ENCODE data around the gene ZCWPW1.

- TF ChIP-seq CTCF (IDR thresholded peaks at IDR 0.05; ENCODE audit: low read depth, low read length) (peak; percentile 59), MAX (IDR thresholded peaks at IDR 0.05; ENCODE audit: low read depth, low read length) (no peak)
These were observed 48.7 kb upstream of the ZCWPW1 start for GRCh38 chr7:100476903-100477870.
